ENCODE measurements around the gene B3GALT6.

The B3GALT6 gene

GRCh38 chr1:1232208-1232795, at the start of gene B3GALT6:
TSS of gene B3GALT6 (plus strand) at chr1:1232237. CDS start at chr1:1232279, 42 bp downstream.
- Histone ChIP-seq H3K4me3 (peak within 1 kb of the TSS; percentile 98), H3K9ac (ENCODE audit: insufficient read length) (peak within 1 kb of the TSS; percentile 95), H3K9me3 (ENCODE audit: low read depth, low read length) (no peaks in the 10 kb centered on the region), H3K36me3 (ENCODE audit: insufficient read depth, low read length) (peaks cover 18% of the 10 kb centered on the region; the same call in 1 of the 2 replicates), H3K27ac (peak within 1 kb of the TSS; percentile 73)
- TF ChIP-seq POLR2AphosphoS5 (IDR thresholded peaks at IDR 0.05; ENCODE audit: borderline replicate concordance, low read depth, low read length) (no peak), FOXP2 (optimal IDR thresholded peaks at IDR 0.05; ENCODE audit: control extremely low read depth, extremely low read length, insufficient read depth) (no peak), EZH2 (IDR thresholded peaks at IDR 0.05) (no peak)
- no peak for DNase-seq (ENCODE audit: low read depth, low spot score)

GRCh38 chr1:1182491-1183220, 49.4 kb upstream of the B3GALT6 start:
- Histone ChIP-seq H3K27ac (no peak overlapping the region), H3K9ac (ENCODE audit: insufficient read length) (no peak overlapping the region), H3K4me3 (no peak overlapping the region), H3K36me3 (ENCODE audit: insufficient read depth, low read length) (no peaks in the 10 kb centered on the region), H3K9me3 (ENCODE audit: low read depth, low read length) (no peaks in the 10 kb centered on the region)
- no peak for DNase-seq (ENCODE audit: low read depth, low spot score)
- TF ChIP-seq POLR2AphosphoS5 (IDR thresholded peaks at IDR 0.05; ENCODE audit: borderline replicate concordance, low read depth, low read length) (no peak), FOXP2 (optimal IDR thresholded peaks at IDR 0.05; ENCODE audit: control extremely low read depth, extremely low read length, insufficient read depth) (no peak), EZH2 (IDR thresholded peaks at IDR 0.05) (no peak)

GRCh38 chr1:1183221-1183747, 48.8 kb upstream of the B3GALT6 start:
- TF ChIP-seq FOXP2 (optimal IDR thresholded peaks at IDR 0.05; ENCODE audit: control extremely low read depth, extremely low read length, insufficient read depth) (no peak), EZH2 (IDR thresholded peaks at IDR 0.05) (no peak), POLR2AphosphoS5 (IDR thresholded peaks at IDR 0.05; ENCODE audit: borderline replicate concordance, low read depth, low read length) (no peak)
- H3K9ac ChIP-seq (ENCODE audit: insufficient read length), result no peak overlapping the region
- no peak overlapping the region for H3K27ac ChIP-seq
- H3K9me3 ChIP-seq (ENCODE audit: low read depth, low read length), result no peaks in the 10 kb centered on the region
- no peaks in the 10 kb centered on the region for H3K36me3 ChIP-seq (ENCODE audit: insufficient read depth, low read length)
- no peak overlapping the region for H3K4me3 ChIP-seq
- DNase-seq (ENCODE audit: low read depth, low spot score), result no peak

GRCh38 chr1:1183833-1184775, 47.9 kb upstream of the B3GALT6 start:
- Histone ChIP-seq H3K9me3 (ENCODE audit: low read depth, low read length) (no peaks in the 10 kb centered on the region), H3K9ac (ENCODE audit: insufficient read length) (no peak overlapping the region), H3K4me3 (no peak overlapping the region), H3K27ac (no peak overlapping the region), H3K36me3 (ENCODE audit: insufficient read depth, low read length) (no peaks in the 10 kb centered on the region)
- no peak for TF ChIP-seq EZH2 (IDR thresholded peaks at IDR 0.05)
- no peak for DNase-seq (ENCODE audit: low read depth, low spot score)

GRCh38 chr1:1185101-1185765, 46.8 kb upstream of the B3GALT6 start:
- Histone ChIP-seq H3K9ac (ENCODE audit: insufficient read length) (no peak overlapping the region), H3K4me3 (no peak overlapping the region), H3K36me3 (ENCODE audit: insufficient read depth, low read length) (no peaks in the 10 kb centered on the region), H3K27ac (no peak overlapping the region), H3K9me3 (ENCODE audit: low read depth, low read length) (no peaks in the 10 kb centered on the region)
- TF ChIP-seq FOXP2 (optimal IDR thresholded peaks at IDR 0.05; ENCODE audit: control extremely low read depth, extremely low read length, insufficient read depth) (no peak), EZH2 (IDR thresholded peaks at IDR 0.05) (no peak), POLR2AphosphoS5 (IDR thresholded peaks at IDR 0.05; ENCODE audit: borderline replicate concordance, low read depth, low read length) (no peak)
- no peak for DNase-seq (ENCODE audit: low read depth, low spot score)

- H3K9ac ChIP-seq (ENCODE audit: insufficient read length), result no peak overlapping the region
- H3K36me3 ChIP-seq (ENCODE audit: insufficient read depth, low read length), result no peaks in the 10 kb centered on the region
- no peak overlapping the region for H3K4me3 ChIP-seq
- no peak for DNase-seq (ENCODE audit: low read depth, low spot score)
- no peak overlapping the region for H3K27ac ChIP-seq
- no peaks in the 10 kb centered on the region for H3K9me3 ChIP-seq (ENCODE audit: low read depth, low read length)
- no peak for TF ChIP-seq EZH2 (IDR thresholded peaks at IDR 0.05)
- TF ChIP-seq FOXP2 (optimal IDR thresholded peaks at IDR 0.05; ENCODE audit: control extremely low read depth, extremely low read length, insufficient read depth), result no peak
- TF ChIP-seq POLR2AphosphoS5 (IDR thresholded peaks at IDR 0.05; ENCODE audit: borderline replicate concordance, low read depth, low read length), result no peak
These were observed 44.1 kb upstream of the B3GALT6 start for GRCh38 chr1:1187938-1188337.

- Histone ChIP-seq H3K27ac (no peak overlapping the region), H3K4me3 (no peak overlapping the region), H3K9ac (ENCODE audit: insufficient read length) (no peak overlapping the region), H3K36me3 (ENCODE audit: insufficient read depth, low read length) (no peaks in the 10 kb centered on the region), H3K9me3 (ENCODE audit: low read depth, low read length) (no peaks in the 10 kb centered on the region)
- no peak for DNase-seq (ENCODE audit: low read depth, low spot score)
- TF ChIP-seq EZH2 (IDR thresholded peaks at IDR 0.05) (no peak), FOXP2 (optimal IDR thresholded peaks at IDR 0.05; ENCODE audit: control extremely low read depth, extremely low read length, insufficient read depth) (no peak), POLR2AphosphoS5 (IDR thresholded peaks at IDR 0.05; ENCODE audit: borderline replicate concordance, low read depth, low read length) (no peak)
These were observed 42.9 kb upstream of the B3GALT6 start for GRCh38 chr1:1189111-1189510.

All from SK-N-MC (cell line).